GM23338 (cell line): ENCODE measurements around the gene FAM171A1. TPM values are rescaled to one million over a fixed set of nuclear protein-coding genes. Genes with fewer than 3 reads are reported as not detected.

Experiments used
- ATAC-seq: fragments of 200-7000 bp; cut with Tn5 transposase; 3 replicates; pipeline ENCODE4 v1.9.1; 2020
- DNase-seq: peaks from one replicate; pipeline ENCODE4 v3.0.0-alpha.2; 2015; ENCODE audit warnings: low spot score
- H2AFZ ChIP-seq: fragments of 200-600 bp; sonication (generic); 2 replicates; pipeline ENCODE4 v1.8.0; 2016; ENCODE audit warnings: antibody characterized with exemption, mild to moderate bottlenecking, moderate library complexity
- H3F3A ChIP-seq: fragments of 200-600 bp; sonication (generic); replicated peaks from 2 replicates; pipeline ENCODE4 v1.8.0; 2017; ENCODE audit warnings: antibody characterized with exemption, mixed run types, low read depth
- H3K27ac ChIP-seq: fragments of 200-600 bp; sonication (generic); 2 replicates; pipeline ENCODE4 v1.6.1; 2016; ENCODE audit warnings: low read depth
- H3K27me3 ChIP-seq: fragments of 200-600 bp; sonication (generic); 2 replicates; pipeline ENCODE4 v1.8.0; 2016; ENCODE audit warnings: mild to moderate bottlenecking, mixed run types, moderate library complexity; ENCODE audit not compliant: insufficient read depth
- H3K36me3 ChIP-seq: fragments of 200-600 bp; sonication (generic); 2 replicates; pipeline ENCODE4 v1.8.0; 2016; ENCODE audit warnings: mild to moderate bottlenecking; ENCODE audit not compliant: insufficient read depth
- H3K4me1 ChIP-seq: fragments of 200-600 bp; sonication (generic); 2 replicates; pipeline ENCODE4 v1.8.0; 2016; ENCODE audit warnings: mild to moderate bottlenecking, moderate library complexity; ENCODE audit not compliant: insufficient read depth
- H3K4me2 ChIP-seq: fragments of 200-600 bp; sonication (generic); 2 replicates; pipeline ENCODE4 v1.7.1; 2017; ENCODE audit warnings: mixed run types
- H3K4me3 ChIP-seq: fragments of 200-600 bp; sonication (generic); 2 replicates; pipeline ENCODE4 v1.6.1; 2016; ENCODE audit warnings: mixed run types
- H3K79me2 ChIP-seq: fragments of 200-600 bp; sonication (generic); replicated peaks from 2 replicates; pipeline ENCODE4 v1.8.0; 2017; ENCODE audit warnings: mild to moderate bottlenecking; ENCODE audit not compliant: insufficient read depth
- H3K9me2 ChIP-seq: fragments of 200-600 bp; sonication (generic); 2 replicates; pipeline ENCODE4 v1.8.0; 2017; ENCODE audit not compliant: insufficient read depth
- H4K20me1 ChIP-seq: fragments of 200-600 bp; sonication (generic); replicated peaks from 2 replicates; pipeline ENCODE4 v1.8.0; 2017; ENCODE audit warnings: mild to moderate bottlenecking; ENCODE audit not compliant: insufficient read depth
- H3K27ac Mint-ChIP-seq: 2 replicates; pipeline ENCODE4 v1.8.0; 2020; ENCODE audit warnings: inconsistent platforms, mild to moderate bottlenecking, moderate library complexity, mixed read lengths
- H3K27me3 Mint-ChIP-seq: 3 replicates; pipeline ENCODE4 v1.8.0; 2022; ENCODE audit warnings: low read depth, mild to moderate bottlenecking, moderate library complexity, mixed read lengths, inconsistent platforms; ENCODE audit not compliant: insufficient read depth, poor library complexity
- H3K36me3 Mint-ChIP-seq: 3 replicates; pipeline ENCODE4 v1.8.0; 2021; ENCODE audit warnings: low read depth, mild to moderate bottlenecking, inconsistent platforms, moderate library complexity, mixed read lengths
- H3K4me1 Mint-ChIP-seq: 3 replicates; pipeline ENCODE4 v1.8.0; 2020; ENCODE audit warnings: mild to moderate bottlenecking, inconsistent platforms, mixed read lengths
- H3K4me3 Mint-ChIP-seq: 3 replicates; pipeline ENCODE4 v1.8.0; 2021; ENCODE audit warnings: moderate library complexity, mild to moderate bottlenecking, inconsistent platforms, mixed read lengths
- H3K9me3 Mint-ChIP-seq: 3 replicates; pipeline ENCODE4 v1.8.0; 2020; ENCODE audit warnings: moderate library complexity, mild to moderate bottlenecking, inconsistent platforms, mixed read lengths
- CREB1 ChIP-seq: fragments of 250-450 bp; sonication (Bioruptor Pico); IDR thresholded peaks from 2 replicates; pipeline ENCODE4 v1.5.0; 2020; ENCODE audit warnings: low read depth, mild to moderate bottlenecking, moderate library complexity
- EZH2 ChIP-seq: fragments of 200-600 bp; sonication (generic); IDR thresholded peaks from one replicate; pipeline ENCODE4 v1.8.0; 2017; ENCODE audit warnings: antibody characterized with exemption, mild to moderate bottlenecking, low read depth; ENCODE audit not compliant: unreplicated experiment
- EZH2phosphoT487 ChIP-seq: fragments of 200-600 bp; sonication (generic); IDR thresholded peaks from one replicate; pipeline ENCODE4 v1.8.1; 2018; ENCODE audit warnings: antibody characterized with exemption; ENCODE audit not compliant: unreplicated experiment
- JUNB ChIP-seq: IDR thresholded peaks from one replicate; pipeline ENCODE4 v1.6.1; 2016; ENCODE audit warnings: antibody characterized with exemption; ENCODE audit not compliant: unreplicated experiment
- NANOG ChIP-seq: IDR thresholded peaks from 2 replicates; pipeline ENCODE4 v1.6.1; 2016; ENCODE audit warnings: antibody characterized with exemption, borderline replicate concordance
- POLR2AphosphoS5 ChIP-seq: IDR thresholded peaks from 2 replicates; pipeline ENCODE4 v1.6.1; 2016; ENCODE audit warnings: antibody characterized with exemption, low read depth
- REST ChIP-seq: IDR thresholded peaks from one replicate; pipeline ENCODE4 v1.6.1; 2018; ENCODE audit warnings: antibody characterized with exemption; ENCODE audit not compliant: unreplicated experiment
- STAT1 ChIP-seq: IDR thresholded peaks from one replicate; pipeline ENCODE4 v1.6.1; 2016; ENCODE audit warnings: antibody characterized with exemption; ENCODE audit not compliant: unreplicated experiment
- ZNF114 ChIP-seq: fragments of 250-450 bp; sonication (Bioruptor Pico); IDR thresholded peaks from 2 replicates; pipeline ENCODE4 v1.5.0; 2020; ENCODE audit warnings: mild to moderate bottlenecking, moderate library complexity
- ZNF462 ChIP-seq: fragments of 250-450 bp; sonication (Bioruptor Pico); IDR thresholded peaks from 2 replicates; pipeline ENCODE4 v1.5.0; 2020; ENCODE audit warnings: mild to moderate bottlenecking, moderate library complexity
- polyA plus RNA-seq: library from polyadenylated mRNA; unstranded; fragments of >200 nt; fragmentation: Nextera tagmentation; extraction: Ambion mirVana; gene quantifications from 2 replicates; pipeline ENCODE4 v1.2.1, GENCODE V29; 2016
- total RNA-seq: library from RNA; depleted of rRNA; stranded (reverse); fragments of >200 nt; shearing (Covaris generic); gene quantifications from 2 replicates; pipeline ENCODE4 v1.2.3, GENCODE V29; 2014

Gene FAM171A1
- total and polyA plus RNA-seq, 2 experiments from 2014 or later, result 11.3 to 32.2 TPM

DNA sequence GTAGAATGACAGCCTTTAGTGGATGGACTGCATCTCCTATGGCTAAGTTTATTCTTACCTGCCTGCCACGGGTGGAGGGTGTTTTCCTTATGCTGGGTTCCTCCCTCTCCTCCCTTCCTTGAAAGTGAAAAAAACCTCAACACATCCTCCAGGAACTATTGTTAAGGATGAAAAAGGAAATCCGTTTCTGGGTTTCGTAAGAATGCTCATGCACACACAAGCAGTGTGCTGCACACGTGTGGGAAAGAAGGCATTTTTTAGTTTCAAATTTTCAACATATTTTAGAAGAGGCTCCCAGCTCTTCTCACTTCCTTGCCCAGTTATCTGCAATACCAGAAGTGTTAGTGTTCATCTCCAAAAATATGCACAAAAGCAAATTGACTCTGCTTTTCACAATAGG is 90.6 kb downstream of the FAM171A1 start (continued):
- TF ChIP-seq POLR2AphosphoS5 (no peak), EZH2 (no peak), JUNB (no peak), STAT1 (no peak)

DNA sequence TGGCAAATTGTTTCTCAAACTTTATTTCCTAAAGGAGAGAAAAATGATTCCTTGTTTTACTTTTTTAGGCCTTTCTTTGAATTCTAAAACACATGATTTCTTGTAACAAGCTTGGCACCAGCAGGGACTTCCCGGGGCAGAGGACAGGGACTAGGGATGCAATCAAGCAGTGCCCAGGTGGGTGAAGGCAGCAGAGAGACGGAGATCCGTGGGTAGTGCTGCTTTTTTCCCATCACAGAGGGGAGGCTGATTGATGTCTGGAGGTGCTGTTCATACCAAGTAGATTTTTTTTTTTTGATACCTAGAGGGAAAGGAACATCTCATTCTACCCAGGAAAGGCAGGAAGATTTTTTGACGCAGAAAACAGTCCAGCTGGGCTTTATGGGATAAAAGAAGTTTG is 91.9 kb downstream of the FAM171A1 start:
- H3K4me3 ChIP-seq, result no peak overlapping the region
- Mint-ChIP-seq H3K4me1 (no peaks in the 10 kb centered on the region), H3K9me3 (peaks cover 6% of the 10 kb centered on the region; the same call in 2 of the 3 replicates), H3K27ac (no peak overlapping the region), H3K4me3 (no peak overlapping the region), H3K36me3 (peaks cover 41% of the 10 kb centered on the region), H3K27me3 (peaks cover 2% of the 10 kb centered on the region)
- H3F3A ChIP-seq, result no peaks in the 10 kb centered on the region
- H3K36me3 ChIP-seq, result no peaks in the 10 kb centered on the region
- TF ChIP-seq CREB1 (CRISPR knock-in tag) (no peak), EZH2phosphoT487 (no peak), ZNF114 (CRISPR knock-in tag) (no peak), REST (no peak), JUNB (no peak)
- no peaks in the 10 kb centered on the region for H3K27me3 ChIP-seq
- no peak overlapping the region for H2AFZ ChIP-seq
- DNase-seq, result no peak
- H3K4me2 ChIP-seq, result no peak overlapping the region
- no peak overlapping the region for H3K27ac ChIP-seq
- no peaks in the 10 kb centered on the region; the same call in 1 of the 2 replicates for H4K20me1 ChIP-seq
- no peak for ATAC-seq
- no peaks in the 10 kb centered on the region for H3K9me2 ChIP-seq
- no peaks in the 10 kb centered on the region for H3K79me2 ChIP-seq
- no peaks in the 10 kb centered on the region for H3K4me1 ChIP-seq

DNA sequence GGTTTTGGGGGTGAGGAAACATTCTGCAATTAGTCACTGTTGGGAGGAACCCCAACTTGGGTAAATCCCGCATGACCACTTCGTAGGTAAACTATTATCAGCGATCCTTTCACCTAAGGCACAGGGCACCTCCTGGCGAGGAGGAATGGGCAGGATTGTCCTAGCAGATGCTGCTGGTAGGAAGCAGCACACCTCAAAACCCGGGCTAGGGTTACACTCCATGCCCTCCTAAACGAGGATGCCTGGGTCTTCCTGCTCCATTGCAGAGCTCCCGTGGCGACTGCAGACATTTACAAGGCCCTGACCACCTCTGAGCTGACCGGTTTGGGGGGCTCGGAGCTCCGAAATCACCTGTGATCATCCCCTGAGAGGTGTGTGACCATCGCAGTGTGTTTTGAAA is 92.3 kb downstream of the FAM171A1 start:
- no peaks in the 10 kb centered on the region; the same call in 1 of the 2 replicates for H3K79me2 ChIP-seq
- no peak overlapping the region for H3K4me3 Mint-ChIP-seq
- no peaks in the 10 kb centered on the region for H3K9me2 ChIP-seq
- no peak overlapping the region for H3K4me3 ChIP-seq
- no peak for ATAC-seq
- H2AFZ ChIP-seq, result no peak overlapping the region
- no peaks in the 10 kb centered on the region for H3K36me3 ChIP-seq
- H3F3A ChIP-seq, result no peaks in the 10 kb centered on the region
- H3K27me3 Mint-ChIP-seq, result peaks cover 2% of the 10 kb centered on the region
- no peaks in the 10 kb centered on the region for H3K4me1 ChIP-seq
- no peaks in the 10 kb centered on the region for H3K27me3 ChIP-seq
- H4K20me1 ChIP-seq, result no peaks in the 10 kb centered on the region; the same call in 1 of the 2 replicates
- no peak overlapping the region for H3K27ac Mint-ChIP-seq
- no peaks in the 10 kb centered on the region for H3K4me1 Mint-ChIP-seq
- no peak overlapping the region for H3K27ac ChIP-seq
- H3K36me3 Mint-ChIP-seq, result peaks cover 45% of the 10 kb centered on the region
- no peak for DNase-seq
- H3K9me3 Mint-ChIP-seq, result peaks cover 9% of the 10 kb centered on the region; the same call in 2 of the 3 replicates
- H3K4me2 ChIP-seq, result no peak overlapping the region
- TF ChIP-seq ZNF462 (CRISPR knock-in tag) (no peak), POLR2AphosphoS5 (no peak), NANOG (no peak), EZH2phosphoT487 (no peak), CREB1 (CRISPR knock-in tag) (no peak), EZH2 (no peak), STAT1 (no peak), JUNB (no peak)
